ENCODE measurements around the gene RPS27A. TPM values are rescaled to one million over a fixed set of nuclear protein-coding genes. Genes with fewer than 3 reads are reported as not detected.
"Not testable (repeated sequence)": the region's sequence is repeated elsewhere in the genome, so short reads cannot be mapped to it uniquely, and the experiment has no call there.

Gene RPS27A
- total RNA-seq, 3 donors from 2014 or later = 654 to 808 (median 725) TPM

- DNase-seq (peak in 1 of 3 donors; percentile 46), ATAC-seq (peak; percentile 29)
- intact Hi-C loops (cut with DNase I, micrococcal nuclease) = loop anchor here in 1 of 2 donors (10.0 kb wide), 1 partner anchor 165 kb away; no protein-coding TSS in a partner anchor
- Histone ChIP-seq H3K9me3 (no peaks in the 10 kb centered on the region), H3K4me1 (ENCODE audit: low read depth) (peaks cover 8% of the 10 kb centered on the region), H3K4me3 (peak overlapping the region; percentile 47), H3K36me3 (ENCODE audit: low read depth) (peaks cover 3% of the 10 kb centered on the region)
- no peak for TF ChIP-seq CTCF (IDR thresholded peaks at IDR 0.05)
These were observed 37.1 kb downstream of the RPS27A start for GRCh38 chr2:55269645-55269990.

DNA sequence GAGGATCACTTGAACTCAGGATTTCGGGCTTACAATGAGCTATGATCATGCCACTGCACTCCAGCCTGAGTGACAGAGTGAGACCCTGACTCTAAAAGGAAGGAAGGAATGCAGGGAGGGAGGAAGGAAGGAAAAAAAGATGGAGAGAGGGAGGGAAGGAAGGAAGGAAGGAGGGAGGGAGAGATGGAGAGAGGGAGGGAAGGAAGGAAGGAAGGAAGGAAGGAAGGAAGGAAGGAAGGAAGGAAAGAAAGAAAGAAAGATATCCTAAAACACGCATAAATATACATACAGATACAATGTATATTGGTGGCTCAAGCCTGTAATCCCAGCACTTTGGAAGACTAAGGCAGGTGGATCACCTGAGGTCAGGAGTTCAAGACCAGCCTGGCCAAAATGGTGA, 41.9 kb downstream of the RPS27A start:
- H3K4me3 ChIP-seq; H3K9me3 ChIP-seq; H3K36me3 ChIP-seq (ENCODE audit: low read depth); ATAC-seq; intact Hi-C loops (cut with DNase I, micrococcal nuclease); DNase-seq: not testable (repeated sequence)
- H3K4me1 ChIP-seq (ENCODE audit: low read depth) = peaks cover 12% of the 10 kb centered on the region

DNA sequence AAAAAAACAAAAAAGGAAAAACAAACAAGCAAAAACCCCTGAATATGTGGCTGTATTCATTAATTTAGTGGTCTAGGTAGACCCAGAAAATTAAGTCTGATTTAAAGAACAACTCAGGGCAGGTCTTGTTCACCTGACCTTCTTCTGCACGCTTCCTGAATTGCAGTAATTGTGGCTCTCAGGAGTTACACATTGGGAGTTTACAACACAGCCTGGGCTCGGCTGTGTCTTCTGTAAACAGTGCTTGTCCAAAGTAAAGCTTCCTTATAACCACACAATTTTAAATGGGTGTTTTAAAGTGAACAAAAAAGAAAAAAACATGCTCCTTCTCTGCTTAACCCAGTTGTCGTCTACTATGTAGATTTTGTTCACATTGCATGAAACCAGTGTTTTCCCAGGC, 44.8 kb downstream of the RPS27A start:
- H3K4me3 ChIP-seq = no peak overlapping the region
- H3K9me3 ChIP-seq = no peaks in the 10 kb centered on the region
- ATAC-seq (peak; percentile 83), DNase-seq (peak in 2 of 3 donors; percentile 43 to 72)
- intact Hi-C loops (cut with DNase I, micrococcal nuclease) = no loop called here
- TF ChIP-seq CTCF (IDR thresholded peaks at IDR 0.05) = no peak
- peaks cover 3% of the 10 kb centered on the region for H3K4me1 ChIP-seq (ENCODE audit: low read depth)
- no peaks in the 10 kb centered on the region for H3K36me3 ChIP-seq (ENCODE audit: low read depth)

GRCh38 chr2:55279214-55279835, 46.8 kb downstream of the RPS27A start:
- H3K9me3 ChIP-seq; ATAC-seq; intact Hi-C loops (cut with DNase I, micrococcal nuclease); DNase-seq; H3K4me3 ChIP-seq; H3K36me3 ChIP-seq (ENCODE audit: low read depth): not testable (repeated sequence)
- peaks cover 11% of the 10 kb centered on the region for H3K4me1 ChIP-seq (ENCODE audit: low read depth)

GRCh38 chr2:55279859-55280424, 47.5 kb downstream of the RPS27A start:
- DNase-seq; ATAC-seq; intact Hi-C loops (cut with DNase I, micrococcal nuclease): not testable (repeated sequence)

GRCh38 chr2:55280851-55281546, 48.5 kb downstream of the RPS27A start:
- ATAC-seq; H3K9me3 ChIP-seq; intact Hi-C loops (cut with DNase I, micrococcal nuclease); H3K4me3 ChIP-seq; H3K36me3 ChIP-seq (ENCODE audit: low read depth); DNase-seq: not testable (repeated sequence)
- H3K4me1 ChIP-seq (ENCODE audit: low read depth) = peaks cover 11% of the 10 kb centered on the region

More at GRCh38 chr2:55279859-55280424, 47.5 kb downstream of the RPS27A start:
- H3K4me3 ChIP-seq; H3K9me3 ChIP-seq; H3K36me3 ChIP-seq (ENCODE audit: low read depth): not testable (repeated sequence)
- peaks cover 11% of the 10 kb centered on the region for H3K4me1 ChIP-seq (ENCODE audit: low read depth)

DNA sequence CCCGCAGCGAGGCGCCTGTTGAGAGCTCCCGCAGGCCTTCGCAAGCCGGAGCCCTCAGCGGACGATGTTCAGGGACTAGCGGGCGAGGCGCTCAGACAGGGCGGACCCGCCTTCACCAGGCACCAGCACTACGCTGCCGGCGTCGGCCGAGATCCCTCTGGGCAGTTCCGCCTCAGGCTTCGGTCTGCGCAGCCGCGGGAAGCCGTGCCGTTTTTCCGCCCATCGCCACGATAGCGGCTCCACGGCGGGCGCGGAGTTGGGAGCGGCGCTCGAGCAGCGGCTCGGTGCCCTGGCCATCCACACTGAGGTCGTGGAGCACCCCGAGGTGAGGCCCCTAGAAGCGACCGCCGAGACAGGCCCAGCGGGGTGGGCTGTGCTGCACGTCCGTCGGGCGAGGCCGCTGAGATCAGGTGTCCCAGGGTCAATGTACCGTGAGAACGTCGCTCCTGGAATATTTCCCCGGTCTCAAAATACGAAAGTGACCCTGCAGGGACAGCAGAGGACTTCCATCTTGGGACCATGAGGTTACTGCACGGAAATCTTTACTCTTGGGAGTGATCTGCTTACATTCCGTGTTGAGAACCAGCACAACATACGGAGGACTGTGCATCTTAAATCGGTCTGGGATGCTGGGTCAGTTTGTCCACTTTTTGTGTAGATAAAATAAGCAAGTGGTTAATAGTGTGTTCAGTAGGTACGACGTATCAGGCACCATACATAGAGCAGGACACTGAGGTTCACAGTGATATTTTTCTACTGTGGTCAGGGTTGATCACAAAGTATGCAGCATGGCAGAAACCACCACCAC, 49.8 kb downstream of the RPS27A start:
- DNase-seq (peak; percentile 90 to 95 (median 94)), ATAC-seq (peak; percentile 98)
- peaks cover 9% of the 10 kb centered on the region for H3K4me1 ChIP-seq (ENCODE audit: low read depth)
- intact Hi-C loops (cut with DNase I, micrococcal nuclease) = no loop called here
- no peak for TF ChIP-seq CTCF (IDR thresholded peaks at IDR 0.05)
- H3K9me3 ChIP-seq = no peaks in the 10 kb centered on the region
- no peaks in the 10 kb centered on the region for H3K36me3 ChIP-seq (ENCODE audit: low read depth)
- peak overlapping the region; percentile 44 for H3K4me3 ChIP-seq

All from mucosa of descending colon (tissue), 3 donors.